ENCODE results near the gene POLR2L.

POLR2L gene

DNA sequence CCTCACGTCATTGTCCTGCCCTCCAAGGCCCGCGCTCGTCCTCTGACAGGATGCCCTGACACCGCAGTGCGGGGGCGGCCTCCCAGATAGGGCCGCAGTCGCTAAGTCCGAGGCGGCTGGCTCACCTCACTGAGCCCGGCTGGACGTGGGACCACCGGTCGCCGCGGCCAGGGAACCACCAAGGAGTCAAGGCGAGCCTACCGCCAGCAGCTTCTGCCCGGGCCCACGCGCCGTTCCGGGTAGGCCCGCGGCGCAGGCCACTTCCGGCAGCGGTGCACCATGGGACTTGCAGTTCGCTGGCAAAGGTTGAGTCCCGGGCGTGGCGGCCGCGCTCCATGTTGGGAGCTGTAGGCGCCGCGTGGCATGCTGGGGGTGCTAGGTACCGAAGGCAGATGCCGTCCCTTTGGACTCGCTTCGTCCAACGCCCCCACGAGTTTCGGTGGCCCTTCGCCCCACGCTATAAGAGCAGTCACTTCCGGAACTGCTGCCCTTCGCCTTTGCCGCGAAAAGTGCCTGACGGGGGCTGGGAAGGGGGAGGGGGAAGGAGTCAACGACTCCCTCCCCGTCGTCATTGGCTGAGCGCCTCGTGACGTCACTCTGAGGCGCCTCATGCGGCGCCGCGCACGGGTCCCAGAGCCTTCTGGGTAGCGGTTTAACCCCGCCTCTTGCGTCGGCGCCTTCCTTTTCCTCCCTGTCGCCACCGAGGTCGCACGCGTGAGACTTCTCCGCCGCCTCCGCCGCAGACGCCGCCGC, 32.9 kb downstream of the POLR2L start, which contains the start of gene RPLP2:
Gene RPLP2 (plus strand): TSS at position 681 of the 753 bp plus-strand sequence. CDS start 268 bp downstream, outside the sequence.
- peak; percentile 99 for DNase-seq

DNA sequence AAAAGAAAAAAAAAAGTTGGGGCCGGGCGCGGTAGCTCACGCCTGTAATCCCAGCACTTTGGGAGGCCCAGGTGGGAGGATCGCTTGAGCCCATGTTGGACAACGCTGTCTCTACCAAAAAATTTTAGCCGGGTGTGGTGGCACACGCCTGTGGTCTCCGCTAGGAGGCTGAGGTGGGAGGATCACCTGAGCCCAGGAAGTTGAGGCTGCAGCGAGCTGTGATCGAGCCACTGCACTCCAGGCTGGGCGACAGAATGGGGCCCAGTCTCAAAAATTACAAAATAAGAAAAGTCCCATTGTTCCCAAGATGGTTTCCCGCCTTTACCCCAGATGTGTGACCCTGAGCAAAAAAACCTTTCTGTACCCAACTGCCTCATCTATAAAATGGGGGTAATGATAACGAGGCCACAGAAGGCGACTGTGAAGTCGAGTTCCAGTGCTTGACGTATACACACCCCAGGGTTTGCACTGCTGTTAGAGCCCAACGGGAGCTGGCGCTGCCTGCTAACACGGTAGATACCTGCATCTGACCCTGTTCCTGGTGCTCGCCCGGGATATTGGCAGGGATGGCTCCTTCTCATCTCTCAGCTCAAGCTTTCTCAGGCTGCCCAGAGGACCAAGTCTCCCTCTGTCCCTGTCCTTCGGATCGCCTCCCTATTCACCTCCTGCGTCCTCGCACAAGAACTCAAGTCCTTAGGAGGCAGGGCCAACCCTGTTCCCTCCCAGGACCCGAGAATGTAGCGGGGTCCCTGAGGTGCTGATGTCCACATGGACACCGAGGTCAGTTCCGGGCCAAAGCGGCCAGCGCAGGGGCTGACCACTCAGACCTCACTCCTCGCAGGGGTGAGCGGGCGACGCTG, 33.7 kb downstream of the POLR2L start:
- DNase-seq: no peak

DNA sequence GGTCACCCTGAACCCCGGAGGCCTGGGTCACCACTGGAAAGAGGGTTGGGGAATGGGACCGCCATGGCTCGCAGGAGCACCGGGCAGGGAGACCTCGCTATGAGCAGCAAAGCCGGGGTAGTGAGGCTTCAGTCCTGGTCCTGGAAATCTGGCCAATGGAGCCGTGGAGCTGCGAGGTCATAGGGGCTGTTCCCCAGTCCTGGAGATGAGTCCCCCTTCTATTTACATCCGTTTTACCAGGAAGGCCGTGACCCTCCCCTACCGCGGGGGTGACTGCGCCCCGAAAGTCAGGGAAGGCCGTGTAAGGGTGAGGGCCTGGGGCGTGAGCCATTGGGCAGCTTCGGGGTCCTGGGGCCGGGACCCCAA, 37.7 kb downstream of the POLR2L start:
- DNase-seq: no peak

DNA sequence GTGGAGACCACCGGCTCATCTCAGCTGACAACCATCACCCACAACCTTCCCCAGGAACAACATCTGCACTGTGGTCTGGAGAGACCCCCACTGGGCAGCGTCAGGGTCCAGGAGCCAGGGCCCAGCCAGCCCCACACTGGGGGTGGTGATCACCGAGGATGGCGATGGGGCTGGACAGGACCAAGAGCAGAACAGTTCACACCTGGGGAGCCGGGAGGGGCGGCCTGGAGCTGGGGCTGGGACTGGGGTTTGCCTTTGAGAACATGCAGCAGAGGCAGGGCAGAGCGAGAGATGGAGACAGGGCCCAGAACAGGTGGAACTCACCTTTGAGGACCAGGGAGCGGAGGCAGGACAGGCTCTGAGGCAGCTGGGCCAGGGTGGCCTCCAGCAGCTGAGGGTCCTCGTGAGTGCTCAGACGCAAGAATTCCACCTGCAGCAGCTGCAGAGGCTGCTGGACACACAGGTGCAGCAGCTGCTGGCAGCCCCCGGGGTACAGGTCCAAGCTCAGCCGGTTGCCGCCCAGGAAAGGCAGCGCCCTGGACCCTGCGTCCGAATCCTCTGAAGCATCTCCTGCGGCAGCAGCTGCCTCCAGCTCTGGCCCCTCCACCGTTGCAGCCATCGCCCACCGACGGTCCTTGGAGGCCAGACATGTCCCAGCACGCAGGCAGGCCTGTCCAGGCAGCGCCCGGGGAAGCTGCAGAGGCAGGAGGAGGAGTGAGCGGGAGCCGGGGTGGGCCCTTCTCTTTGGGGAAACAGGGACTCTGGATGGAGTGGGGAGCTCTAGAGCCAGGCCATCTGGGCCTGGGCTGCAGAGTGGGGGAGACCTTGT, 38.3 kb downstream of the POLR2L start:
- DNase-seq: peak in 1 of 4 experiments; percentile 23

DNA sequence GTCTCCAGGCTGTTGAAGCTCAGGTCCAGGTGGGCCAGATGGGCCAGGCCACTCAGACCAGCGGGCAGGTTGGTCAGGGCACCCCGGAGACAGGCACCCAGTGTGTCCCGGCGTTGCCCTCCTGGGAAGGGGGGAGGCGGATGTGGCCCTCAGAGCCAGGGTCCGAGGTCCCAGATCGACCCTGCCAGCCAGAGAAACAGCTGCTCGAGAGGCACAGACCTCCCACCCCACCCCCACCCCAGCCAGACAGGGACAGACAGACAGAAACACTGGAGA, 38.9 kb downstream of the POLR2L start:
- no peak for DNase-seq

DNA sequence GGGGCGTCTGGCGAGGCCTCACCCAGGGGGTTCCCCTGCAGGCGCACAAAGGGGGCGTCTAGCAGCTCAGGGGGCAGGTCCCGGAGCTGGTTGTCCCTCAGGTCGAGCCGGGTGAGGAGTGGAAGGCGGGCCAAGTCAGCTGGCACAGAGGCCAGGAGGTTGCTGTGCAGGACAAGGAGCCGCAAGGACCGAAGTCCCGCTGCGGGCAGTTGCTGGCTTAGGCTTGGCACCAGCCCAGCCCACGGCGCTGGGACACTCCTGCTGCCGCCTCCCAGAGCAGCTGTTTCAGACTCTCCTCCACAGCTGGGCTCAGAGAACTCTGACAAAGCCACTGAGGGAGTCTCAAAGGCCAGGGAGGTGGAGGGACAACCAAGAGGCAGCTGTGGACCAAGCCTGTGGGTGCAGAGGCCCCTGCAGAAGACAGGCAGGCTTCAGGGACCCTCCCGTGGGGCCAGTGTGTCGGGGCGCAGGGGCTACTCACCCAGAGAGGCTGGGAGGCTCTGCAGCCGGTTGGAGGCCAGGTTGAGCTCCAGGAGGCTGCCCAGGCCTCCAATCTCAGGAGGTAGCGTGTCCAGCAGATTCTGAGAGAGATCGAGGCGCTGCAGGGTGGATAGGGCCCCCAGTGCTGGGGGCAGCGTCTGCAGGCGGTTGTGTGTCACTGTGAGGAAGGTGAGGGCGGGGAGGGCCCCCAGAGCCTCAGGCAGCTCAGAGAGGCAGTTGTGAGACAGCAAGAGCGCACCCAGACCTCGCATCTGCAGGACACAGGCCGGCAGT, 39.4 kb downstream of the POLR2L start:
- no peak for DNase-seq

DNA sequence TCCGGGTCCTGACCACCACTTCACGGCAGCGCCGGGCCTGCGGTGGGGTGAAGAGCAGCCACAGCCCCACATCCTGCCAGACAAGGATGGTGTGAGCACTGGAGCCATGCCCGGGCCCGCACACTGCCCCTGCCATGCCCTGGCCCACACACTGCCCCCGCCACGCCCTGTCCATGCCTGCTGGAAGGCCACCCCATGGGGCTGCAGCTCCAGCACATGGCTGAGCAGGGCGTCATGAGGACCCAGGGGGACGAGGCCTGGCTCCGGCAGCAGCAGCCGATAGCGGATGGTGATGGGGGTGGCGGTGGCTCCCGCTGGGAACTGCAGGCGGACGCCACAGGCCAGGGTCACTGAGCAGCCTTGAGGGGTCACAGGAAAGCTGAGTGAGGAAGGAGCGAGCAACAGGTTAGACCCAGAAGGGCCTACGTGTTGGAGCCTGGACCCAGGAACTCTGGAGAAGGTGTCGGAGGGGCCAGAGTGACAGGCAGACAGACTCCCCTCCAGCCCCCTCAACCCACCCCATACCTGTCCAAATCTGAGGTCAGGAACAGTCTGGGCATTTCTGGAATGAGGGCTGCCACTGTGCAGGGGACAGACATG, 40.2 kb downstream of the POLR2L start:
- no peak for DNase-seq

DNA sequence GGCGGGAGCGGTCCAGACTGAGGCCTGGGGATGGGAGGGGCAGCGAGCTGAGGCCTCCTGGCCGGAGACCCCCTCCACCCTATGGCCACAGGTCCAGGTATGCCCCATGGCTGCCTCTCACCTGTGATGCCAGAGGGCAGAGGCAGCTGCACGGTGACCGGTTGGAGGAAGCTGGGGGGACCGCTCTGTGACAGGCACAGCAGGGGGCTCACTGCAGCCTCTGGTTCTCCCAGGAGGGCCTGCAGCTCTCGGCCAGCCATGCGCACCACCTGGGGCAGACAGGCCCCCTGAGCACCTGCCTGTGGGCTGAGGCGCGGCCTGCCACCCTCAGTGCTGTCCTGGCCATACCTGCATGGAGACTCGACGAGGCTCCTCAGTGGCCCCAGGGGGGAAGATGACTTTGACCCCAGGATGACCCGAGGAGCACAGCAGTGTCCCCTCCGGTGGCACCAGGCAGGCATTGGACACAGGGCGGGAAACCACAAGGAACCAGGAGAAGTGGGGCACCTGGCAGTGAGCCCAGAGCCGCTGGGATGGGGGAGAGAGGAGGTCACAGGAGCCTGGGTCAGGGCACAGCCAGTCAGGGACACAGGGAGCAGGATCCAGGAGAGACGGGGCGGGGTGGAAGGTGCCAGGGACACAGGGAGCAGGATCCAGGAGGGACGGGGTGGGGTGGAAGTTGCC, 41.1 kb downstream of the POLR2L start:
- DNase-seq: no peak

DNA sequence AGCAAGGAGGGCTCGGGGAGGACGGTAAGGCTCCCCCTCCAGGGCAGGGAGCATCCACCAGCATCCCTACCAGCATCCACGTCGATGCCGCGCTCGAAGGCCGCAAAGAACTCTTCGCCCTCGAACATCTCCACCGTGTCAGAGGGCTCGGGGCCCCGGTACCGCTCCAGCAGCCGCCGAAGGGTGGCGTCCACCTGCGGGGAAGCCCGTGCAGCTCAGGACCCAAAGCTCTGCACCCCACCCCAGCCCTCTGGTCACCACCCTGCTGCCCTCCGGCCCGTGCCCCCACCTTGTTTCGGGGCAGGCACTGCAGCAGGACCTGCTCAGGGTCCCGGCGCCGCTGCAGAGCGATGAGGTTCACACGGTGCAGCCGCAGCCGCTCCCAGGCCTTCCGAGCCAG, 41.9 kb downstream of the POLR2L start:
- no peak for DNase-seq

DNA sequence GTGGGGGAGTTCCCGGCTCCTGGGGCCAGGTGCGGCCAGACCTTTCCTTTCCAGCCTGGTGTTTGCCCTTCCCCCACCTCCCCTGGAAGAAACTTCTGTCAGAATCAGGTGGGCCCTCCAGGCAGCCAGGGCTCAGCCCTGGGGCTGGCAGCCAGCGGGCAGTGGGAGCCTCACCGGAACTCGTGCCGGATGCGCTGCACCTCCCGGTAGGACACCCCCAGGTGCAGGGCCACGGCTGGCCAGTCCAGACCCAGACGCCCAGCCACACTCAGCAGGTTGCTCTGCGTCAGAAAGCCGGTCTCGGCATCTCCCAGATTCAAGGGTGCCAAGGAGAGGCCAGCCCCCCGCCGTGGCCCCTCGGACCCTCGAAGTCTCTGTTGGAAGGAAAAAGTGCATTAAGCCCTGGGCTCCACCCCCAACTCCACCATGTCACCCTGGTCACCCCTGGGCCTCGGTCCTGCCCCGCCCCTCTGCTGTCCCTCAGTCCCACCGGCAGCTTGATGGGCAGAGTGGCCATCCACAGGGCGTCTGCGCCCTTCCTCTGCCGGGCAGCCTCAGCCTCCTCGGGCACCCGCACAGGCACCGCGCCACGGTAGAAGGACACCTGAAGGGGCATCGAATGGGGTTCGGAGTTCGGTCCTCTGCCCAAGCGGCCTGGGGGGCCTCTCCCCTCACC, 42.5 kb downstream of the POLR2L start:
- no peak for DNase-seq

DNA sequence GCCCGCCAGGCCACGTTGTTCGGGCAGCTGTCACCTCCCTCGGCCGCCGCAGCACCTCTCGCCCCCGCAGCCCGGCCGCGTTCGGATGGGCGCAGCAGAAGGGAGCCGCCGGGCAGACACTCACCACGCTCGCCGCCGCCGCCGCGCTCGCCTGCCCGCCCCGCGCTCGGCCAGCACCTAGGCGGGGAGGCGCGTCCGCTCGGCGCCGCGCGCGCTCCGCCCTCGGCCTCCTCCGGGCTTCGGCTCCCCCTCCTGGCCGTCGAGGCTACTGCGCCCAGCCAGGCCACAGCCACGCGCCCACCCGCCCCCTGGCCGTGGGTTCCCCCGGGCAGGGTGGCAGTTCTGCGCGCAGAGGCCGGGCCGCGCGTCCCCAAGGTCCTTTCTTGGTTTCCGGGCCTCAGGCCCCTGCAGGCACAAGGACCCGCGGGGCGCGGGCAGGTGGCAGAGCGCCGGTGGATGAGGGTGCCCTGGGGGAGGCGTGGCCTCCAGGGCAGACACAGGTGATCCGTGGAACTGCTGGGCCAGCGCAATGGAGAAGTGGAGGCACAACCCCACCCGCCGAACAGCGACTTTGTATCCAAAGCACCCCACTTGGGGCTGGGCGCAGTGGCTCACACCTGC, 44.1 kb downstream of the POLR2L start, which contains the start of gene SLC25A22:
Gene SLC25A22 (minus strand): TSS at position 189 of the 621 bp plus-strand sequence. CDS start 3,275 bp downstream, outside the sequence.
- peak; percentile 85 to 96 (median 90) for DNase-seq

DNA sequence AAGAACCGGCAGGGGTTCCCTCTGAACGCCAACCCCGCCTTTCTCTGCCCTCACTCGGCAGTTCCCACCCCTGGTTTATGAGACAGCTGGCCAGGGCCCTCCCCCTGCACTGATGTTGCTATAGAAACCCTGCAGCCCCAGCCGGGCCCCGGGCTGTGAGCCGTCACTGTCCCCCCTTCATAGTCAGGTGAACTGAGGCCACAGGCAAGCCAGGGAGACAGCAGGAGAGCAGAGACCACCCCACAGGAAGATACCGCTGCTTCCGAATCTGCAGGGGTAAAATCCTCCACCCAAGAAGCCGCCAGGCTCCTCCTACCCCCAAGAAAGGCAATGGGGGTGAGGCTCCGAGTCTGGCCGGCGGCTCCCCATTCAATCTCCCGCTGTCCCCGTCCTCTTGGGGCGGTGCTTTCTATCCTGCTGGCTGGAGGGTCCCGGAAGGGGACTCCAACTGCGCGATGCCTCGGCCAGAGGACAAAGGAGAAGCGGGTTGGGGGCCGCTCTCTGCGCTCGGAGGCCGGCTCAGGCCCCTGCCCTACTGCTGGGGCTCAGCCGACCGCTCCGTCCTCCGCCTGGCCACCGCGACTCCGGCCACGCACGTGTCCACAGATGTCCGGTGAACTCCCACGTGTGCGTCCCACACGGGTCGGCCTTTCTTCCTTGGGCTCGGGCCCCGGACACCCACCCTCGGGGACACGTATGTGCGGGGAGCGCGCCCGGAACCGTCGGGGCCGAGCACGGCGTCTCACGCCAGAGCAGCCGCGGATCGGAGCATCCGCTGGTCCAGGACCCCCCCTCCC, 44.8 kb downstream of the POLR2L start:
- DNase-seq: peak; percentile 63 to 85 (median 74)

DNA sequence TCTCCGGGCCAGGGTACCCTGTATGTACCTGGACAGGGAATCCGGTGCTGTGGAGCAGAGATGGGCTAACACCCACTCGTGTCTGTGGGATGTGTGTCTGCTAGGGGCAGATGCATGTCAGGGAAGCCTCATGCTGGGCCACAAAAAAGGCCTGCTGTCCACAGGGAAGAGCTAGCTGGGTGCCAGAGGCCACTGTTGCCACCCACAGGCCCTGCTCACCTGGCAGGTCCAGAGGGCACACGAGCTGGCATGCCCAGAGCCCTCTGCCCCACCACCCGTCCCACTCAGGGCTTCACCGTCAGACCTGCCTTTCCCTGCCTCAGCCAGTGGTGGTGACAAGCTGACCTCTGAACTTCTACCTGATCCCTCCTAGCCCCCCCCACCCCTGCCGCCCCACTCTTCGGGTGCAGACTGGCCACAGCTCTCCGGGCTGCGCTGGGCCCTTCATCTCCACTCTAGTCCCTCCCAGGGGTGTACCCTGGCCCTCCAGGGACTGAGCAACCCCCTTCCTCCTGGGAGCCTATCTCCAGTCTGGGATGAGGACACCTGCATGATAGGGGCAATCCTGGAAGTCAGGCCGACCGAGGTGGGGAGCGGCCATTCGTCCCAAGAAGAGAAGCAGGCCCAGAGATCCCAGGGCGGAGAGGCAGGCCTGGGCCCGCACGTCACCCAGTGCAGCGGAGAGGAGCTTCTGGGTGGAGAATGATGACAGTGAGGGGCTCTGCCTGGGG, 45.6 kb downstream of the POLR2L start:
- DNase-seq: no peak

DNA sequence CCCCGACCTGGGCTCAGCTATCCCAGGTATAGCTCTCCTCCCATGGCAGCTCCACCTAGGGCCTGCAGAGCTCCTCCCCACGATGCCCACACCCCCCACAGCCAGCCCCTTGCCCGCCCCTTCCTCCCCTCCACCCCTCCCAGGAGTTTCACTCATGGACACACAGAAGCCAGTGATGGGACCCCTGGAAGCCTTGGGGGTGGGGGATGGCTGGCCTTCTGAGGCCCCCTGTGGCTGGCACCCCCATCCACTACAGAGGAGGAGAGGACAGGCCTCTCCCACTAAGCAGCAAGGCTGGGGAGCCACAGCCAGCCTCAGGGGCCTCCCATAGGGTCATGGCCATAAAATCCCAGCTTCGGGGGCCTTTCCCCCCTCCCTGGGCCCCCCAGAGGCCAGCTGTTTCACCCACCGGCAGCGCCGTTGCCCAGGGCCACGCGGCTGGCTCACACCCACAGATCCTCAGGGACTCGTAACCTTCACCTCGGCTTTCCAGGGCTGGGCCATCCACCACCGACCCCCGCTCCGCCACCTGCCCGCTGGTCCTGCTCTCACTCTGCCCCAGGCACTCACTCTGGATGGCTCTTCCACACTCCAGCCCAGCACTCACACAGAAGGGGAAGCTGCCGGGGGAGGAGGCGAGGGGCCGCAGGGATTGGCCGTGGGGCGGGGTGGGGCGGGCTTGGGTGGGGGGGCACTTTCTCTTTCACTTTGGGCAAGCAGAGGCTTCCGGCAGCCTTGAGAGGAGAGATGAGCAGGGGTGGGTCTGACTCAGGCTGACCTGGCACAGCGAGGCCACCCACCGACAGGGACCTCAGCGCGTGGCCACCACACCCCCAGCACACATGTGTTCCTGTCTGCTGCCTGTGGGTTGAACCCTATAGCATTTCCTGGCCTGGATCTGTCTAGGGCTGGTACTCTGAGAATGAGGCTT, 46.4 kb downstream of the POLR2L start:
- peak; percentile 85 to 93 (median 92) for DNase-seq

DNA sequence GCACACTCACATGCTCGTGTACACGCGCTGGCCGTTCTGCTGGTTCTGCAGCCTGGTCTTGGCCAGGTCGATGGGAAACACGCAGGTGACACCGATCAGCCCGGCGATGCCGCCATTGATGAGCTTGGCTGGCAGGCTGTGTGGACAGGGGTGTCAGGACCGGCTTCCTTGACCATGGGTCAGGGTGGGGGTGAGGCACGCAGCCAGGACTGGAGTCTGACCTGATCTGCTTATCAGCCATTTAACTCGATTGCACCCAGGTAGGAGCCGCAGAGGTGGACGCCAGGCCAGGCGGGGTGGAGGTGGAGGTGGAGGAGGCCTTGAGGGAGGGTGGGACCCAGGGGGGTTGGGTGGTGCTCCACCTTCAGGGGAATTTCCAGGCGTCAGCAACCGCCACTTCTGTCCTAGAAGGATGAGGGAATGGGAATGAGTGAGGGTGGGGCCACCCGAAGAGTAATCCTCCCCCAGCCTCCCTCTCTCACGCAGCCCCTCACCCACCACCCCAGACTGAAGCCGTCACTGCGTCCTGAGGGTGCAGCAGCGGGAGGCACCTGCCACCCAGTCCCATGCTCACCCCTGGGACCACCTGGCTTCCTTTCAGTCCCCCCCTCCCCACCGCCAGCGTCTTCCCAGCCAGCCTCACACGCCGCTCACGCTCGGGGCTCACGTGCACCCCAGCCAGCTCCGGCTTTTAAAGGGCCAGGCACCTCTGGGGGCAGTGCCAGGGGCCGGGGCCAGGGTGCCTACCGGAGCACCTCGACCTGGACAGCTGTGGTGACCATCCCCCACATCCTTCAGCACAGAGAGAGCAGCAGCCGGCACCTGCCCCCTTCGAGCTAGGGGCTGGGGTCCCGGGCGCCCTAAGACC, 47.3 kb downstream of the POLR2L start:
- DNase-seq: no peak
